UCSD-AML1 (cell line): Measurements from ENCODE around the gene USP7.

Experiments used
- DNase-seq: peaks from one replicate; lab custom pipeline; 2025; ENCODE audit not compliant: unreplicated experiment; lab: John Stamatoyannopoulos, UW

USP7 gene

GRCh38 chr16:8904018-8904430 lies 59.7 kb downstream of the USP7 start:
- DNase-seq, result no peak

GRCh38 chr16:8903004-8903403 lies 60.7 kb downstream of the USP7 start:
- DNase-seq, result no peak

- no peak for DNase-seq
Measured at GRCh38 chr16:8901320-8901861, 62.3 kb downstream of the USP7 start.

GRCh38 chr16:8900343-8900742 lies 63.4 kb downstream of the USP7 start:
- no peak for DNase-seq

- DNase-seq, result no peak
Measured at GRCh38 chr16:8899709-8900317, 63.9 kb downstream of the USP7 start.

- no peak for DNase-seq
Measured at GRCh38 chr16:8898660-8899318, 64.9 kb downstream of the USP7 start.

GRCh38 chr16:8894736-8895334 lies 68.9 kb downstream of the USP7 start:
- DNase-seq, result no peak

GRCh38 chr16:8893976-8894690 lies 69.6 kb downstream of the USP7 start:
- no peak for DNase-seq

- no peak for DNase-seq
Measured at GRCh38 chr16:8893426-8893825, 70.3 kb downstream of the USP7 start.

GRCh38 chr16:8892101-8892575 lies 71.6 kb downstream of the USP7 start:
- no peak for DNase-seq

- DNase-seq, result no peak
Measured at GRCh38 chr16:8890549-8890921, 73.2 kb downstream of the USP7 start.

GRCh38 chr16:8889893-8890548 lies 73.7 kb downstream of the USP7 start:
- no peak for DNase-seq

GRCh38 chr16:8888951-8889892 lies 74.5 kb downstream of the USP7 start:
- no peak for DNase-seq

- no peak for DNase-seq
Measured at GRCh38 chr16:8887952-8888560, 75.7 kb downstream of the USP7 start.

- DNase-seq, result no peak
Measured at GRCh38 chr16:8887431-8887765, 76.3 kb downstream of the USP7 start.

GRCh38 chr16:8886593-8887430 lies 76.9 kb downstream of the USP7 start:
- no peak for DNase-seq

- DNase-seq, result no peak
Measured at GRCh38 chr16:8885674-8886592, 77.8 kb downstream of the USP7 start.
